Stomach (tissue), 9 donors: ENCODE results near the gene TMEM87B. TPM values are rescaled to one million over a fixed set of nuclear protein-coding genes. Genes with fewer than 3 reads are reported as not detected.

ENCODE experiments used
- DNase-seq, 2 donors: peaks; one replicate each; pipeline versions ENCODE4 v3.0.0 to v3.0.0-alpha.2; 2013 to 2019
- H3K27ac ChIP-seq, 5 donors: fragments of 200-600 bp in 4 of 5; sonication (generic) in 4 of 5; one replicate each; pipeline ENCODE4 v1.5.1; 2013 to 2019; ENCODE audit warnings: mild to moderate bottlenecking in 1 of 5, moderate library complexity in 1 of 5
- H3K27me3 ChIP-seq, 3 donors: fragments of 200-600 bp; sonication (generic); one replicate each; pipeline ENCODE4 v1.5.1; 2017 to 2019; ENCODE audit warnings: mixed run types in 1 of 3
- H3K36me3 ChIP-seq, 4 donors: fragments of 200-600 bp; sonication (generic); 1 replicate in 3 of 4; 2 replicates in 1 of 4; pipeline ENCODE4 v1.5.1; 2016 to 2019
- H3K4me1 ChIP-seq, 4 donors: fragments of 200-600 bp; sonication (generic); one replicate each; pipeline ENCODE4 v1.5.1; 2016 to 2019
- H3K4me3 ChIP-seq, 4 donors: fragments of 200-600 bp; sonication (generic) in 3 of 4; one replicate each; pipeline ENCODE4 v1.5.1; 2016 to 2019; ENCODE audit warnings: mild to moderate bottlenecking in 1 of 4
- H3K9me3 ChIP-seq, 4 donors: fragments of 200-600 bp; sonication (generic); one replicate each; pipeline ENCODE4 v1.5.1; 2016 to 2019
- CTCF ChIP-seq, 7 experiments: fragments of 450-650 bp in 4 of 7; fragments of 200-600 bp in 3 of 7; sonication (generic) in 3 of 7; IDR thresholded peaks; one replicate each; pipeline ENCODE4 v1.5.1; 2016 to 2019; ENCODE audit warnings: antibody characterized with exemption in 7 of 7, control low read depth in 2 of 7, mild to moderate bottlenecking in 1 of 7
- EP300 ChIP-seq: sonication (generic); formaldehyde crosslinking; IDR thresholded peaks from one replicate; pipeline ENCODE4 v1.6.1; 2017; ENCODE audit warnings: antibody characterized with exemption
- POLR2A ChIP-seq, 4 donors: fragments of 450-650 bp; IDR thresholded peaks; one replicate each; pipeline ENCODE4 v1.6.1; 2016; ENCODE audit warnings: antibody characterized with exemption in 4 of 4, control low read depth in 2 of 4, mild to moderate bottlenecking in 1 of 4, moderate library complexity in 1 of 4
- POLR2AphosphoS5 ChIP-seq, 3 donors: sonication (generic); formaldehyde crosslinking; IDR thresholded peaks; one replicate each; pipeline ENCODE4 v1.6.1; 2016; ENCODE audit warnings: antibody characterized with exemption in 3 of 3
- WGBS, 5 donors: extraction: QIAGEN DNeasy Blood & Tissue Kit in 3 of 5; methylation state at CpG; one replicate each; pipeline versions ENCODE4 v1.1.5 to v1.1.7; 2013 to 2018; 5-methylcytosine and 5-hydroxymethylcytosine counted together
- intact Hi-C: fragments of 100-400 bp; cut with DNase I; formaldehyde crosslinking; loops from one replicate; pipeline ENCODE4 v1.15.1; 2023; ENCODE audit warnings: low total_unique reads
- polyA plus RNA-seq, 3 donors: library from polyadenylated mRNA; stranded (reverse); fragments of 200-250 nt; gene quantifications; one replicate each; pipeline ENCODE4 v1.2.3, GENCODE V29; 2013
- total RNA-seq, 5 donors: library from RNA; depleted of rRNA; stranded (reverse); fragments of >200 nt; gene quantifications; one replicate each; pipeline versions ENCODE4 v1.1.0 to v1.2.3, GENCODE V29; 2014 to 2016
- donor health status: healthy with polysubstance abuse.
- donor health status: Bipolar disorder and iron deficiency.
- donor health status: healthy.

Gene TMEM87B
- total and polyA plus RNA-seq, 8 donors = 3.7 to 62.2 (median 16.1) TPM

- Histone ChIP-seq H3K9me3 (no peaks in the 10 kb centered on the region), H3K4me3 (no peak overlapping the region), H3K27me3 (no peaks in the 10 kb centered on the region), H3K27ac (no peak overlapping the region), H3K4me1 (peaks cover 0 to 10% (median 2%) of the 10 kb centered on the region in 4 donors), H3K36me3 (no peaks in the 10 kb centered on the region)
- intact Hi-C loops = no loop called here
- TF ChIP-seq POLR2AphosphoS5 (IDR thresholded peaks at IDR 0.05) (no peak), EP300 (no peak), POLR2A (IDR thresholded peaks at IDR 0.05) (no peak), CTCF (IDR thresholded peaks at IDR 0.05) (no peak)
- no peak for DNase-seq
- 86 to 95% (median 90%) methylated on average over 5 of the region's 5 CpGs for WGBS, 5 donors
These were observed 96.2 kb downstream of the TMEM87B start for GRCh38 chr2:112151271-112151670.

- Histone ChIP-seq H3K27me3 (no peaks in the 10 kb centered on the region), H3K9me3 (no peaks in the 10 kb centered on the region), H3K4me1 (peaks cover 0 to 10% (median 2%) of the 10 kb centered on the region in 4 donors), H3K27ac (no peak overlapping the region), H3K36me3 (no peaks in the 10 kb centered on the region), H3K4me3 (no peak overlapping the region)
- DNase-seq = peak in 1 of 2 donors; percentile 18
- intact Hi-C loops = no loop called here
- 90 to 94% (median 93%) methylated on average over 17 to 18 of the region's 18 CpGs for WGBS, 5 donors
- TF ChIP-seq POLR2AphosphoS5 (IDR thresholded peaks at IDR 0.05) (no peak), EP300 (no peak), CTCF (IDR thresholded peaks at IDR 0.05) (no peak), POLR2A (IDR thresholded peaks at IDR 0.05) (no peak)
These were observed 96.8 kb downstream of the TMEM87B start for GRCh38 chr2:112151701-112152440.

DNA sequence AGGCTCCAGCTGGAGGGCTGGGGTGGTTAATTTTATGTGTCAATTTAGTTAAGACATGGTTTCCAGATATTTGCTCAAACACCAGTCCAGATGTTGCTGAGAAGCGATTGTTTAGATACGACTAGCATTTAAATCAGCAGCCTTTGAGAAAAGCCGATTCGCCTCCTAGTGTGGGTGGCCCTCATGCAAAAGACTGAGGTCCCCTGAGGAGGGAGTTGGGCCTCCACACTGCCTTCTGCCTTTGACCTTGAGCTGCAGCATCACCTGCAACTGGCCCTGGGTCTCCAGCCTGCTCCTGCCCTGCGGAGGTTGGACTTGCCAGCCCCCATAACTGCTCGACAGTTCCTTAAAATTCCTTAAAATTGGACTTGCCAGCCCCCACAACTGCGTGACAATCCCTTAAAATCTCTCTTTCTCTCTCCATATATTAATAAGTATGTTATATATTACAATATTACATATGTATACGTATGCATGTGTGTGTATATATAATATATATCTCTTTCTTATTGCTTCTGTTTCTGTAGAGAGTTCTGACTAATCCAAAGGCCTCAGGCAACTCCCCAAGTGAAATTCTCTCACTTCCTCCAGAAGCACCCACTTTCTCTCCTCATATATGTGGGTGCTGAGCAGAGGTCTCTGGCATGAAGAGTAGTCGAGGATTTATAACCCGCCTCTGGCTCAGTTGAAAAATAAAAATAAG, 97.6 kb downstream of the TMEM87B start:
- H3K9me3 ChIP-seq = no peaks in the 10 kb centered on the region
- H3K4me1 ChIP-seq = peaks cover 0 to 10% (median 2%) of the 10 kb centered on the region in 4 donors
- no peak overlapping the region for H3K4me3 ChIP-seq
- no peaks in the 10 kb centered on the region for H3K27me3 ChIP-seq
- WGBS, 5 donors = 83 to 95% (median 91%) methylated on average over 10 of the region's 10 CpGs
- DNase-seq = peak in 1 of 2 donors; percentile 11
- no peak overlapping the region for H3K27ac ChIP-seq
- TF ChIP-seq POLR2A (IDR thresholded peaks at IDR 0.05) (no peak), POLR2AphosphoS5 (IDR thresholded peaks at IDR 0.05) (no peak), CTCF (IDR thresholded peaks at IDR 0.05) (no peak), EP300 (no peak)
- no peaks in the 10 kb centered on the region for H3K36me3 ChIP-seq
- intact Hi-C loops = no loop called here

GRCh38 chr2:112153179-112153490, 98.1 kb downstream of the TMEM87B start:
- no peaks in the 10 kb centered on the region for H3K9me3 ChIP-seq
- no peak for TF ChIP-seq POLR2AphosphoS5 (IDR thresholded peaks at IDR 0.05)
- no peak for TF ChIP-seq CTCF (IDR thresholded peaks at IDR 0.05)
- no peak for TF ChIP-seq POLR2A (IDR thresholded peaks at IDR 0.05)
- no peak for TF ChIP-seq EP300
- no peak overlapping the region for H3K4me3 ChIP-seq
- no peaks in the 10 kb centered on the region for H3K36me3 ChIP-seq
- WGBS, 5 donors = 83 to 94% (median 91%) methylated on average over 12 of the region's 12 CpGs
- DNase-seq = peak in 1 of 2 donors; percentile 24
- peaks cover 0 to 10% (median 2%) of the 10 kb centered on the region in 4 donors for H3K4me1 ChIP-seq
- intact Hi-C loops = no loop called here
- no peaks in the 10 kb centered on the region for H3K27me3 ChIP-seq
- no peak overlapping the region for H3K27ac ChIP-seq
